ENCODE data around the gene SMIM28.

Gene SMIM28

DNA sequence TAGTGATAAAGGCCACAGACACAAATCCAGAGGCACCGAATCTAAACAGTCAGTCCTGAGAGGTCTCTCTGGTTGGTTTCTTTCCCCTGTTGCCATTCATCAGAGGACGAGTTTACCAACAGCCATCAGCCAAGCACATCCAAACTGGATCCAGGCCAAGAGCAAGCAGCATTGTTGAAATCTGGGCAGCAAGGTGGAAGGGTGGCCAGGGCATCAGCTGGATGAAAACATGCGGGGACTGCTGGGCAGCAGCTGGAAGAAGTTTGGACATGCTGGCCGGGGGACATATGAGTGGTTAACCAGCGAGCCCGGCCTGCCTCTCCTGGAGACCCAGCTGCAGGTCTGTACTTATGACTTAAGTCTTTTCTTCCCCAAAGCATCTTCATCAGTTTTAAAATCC, at the start of gene SMIM28:
TSS of gene SMIM28 (plus strand) at position 62 of the 400 bp plus-strand sequence. CDS start at position 230, 168 bp downstream.
- Mint-ChIP-seq H3K27ac (no peak within 1 kb of the TSS), H3K9me3 (no peaks in the 10 kb centered on the region), H3K36me3 (ENCODE audit: low read depth) (no peaks in the 10 kb centered on the region), H3K4me1 (ENCODE audit: low read depth) (no peaks in the 10 kb centered on the region), H3K27me3 (ENCODE audit: low read depth) (peaks cover 8% of the 10 kb centered on the region), H3K4me3 (no peak within 1 kb of the TSS)

DNA sequence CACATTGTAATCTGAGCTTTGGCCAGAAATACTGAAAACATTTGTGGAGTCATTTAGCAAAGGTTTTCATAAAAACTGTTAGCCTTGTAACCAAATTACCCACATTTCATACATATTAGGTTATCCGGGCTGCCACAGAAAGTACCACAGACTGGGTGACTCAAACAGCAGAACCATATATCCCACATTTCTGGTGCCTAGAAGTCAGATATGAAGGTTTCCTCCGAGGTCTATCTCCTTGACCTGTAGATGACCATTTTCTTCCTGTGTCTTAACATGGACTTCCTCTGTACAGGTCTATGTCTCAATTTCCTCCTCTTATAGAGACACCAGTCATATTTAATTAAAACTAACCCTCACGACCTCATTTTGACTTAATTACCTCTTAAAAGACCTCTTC, 49.5 kb upstream of the SMIM28 start:
- H3K36me3 Mint-ChIP-seq (ENCODE audit: low read depth) = no peaks in the 10 kb centered on the region
- no peaks in the 10 kb centered on the region for H3K4me1 Mint-ChIP-seq (ENCODE audit: low read depth)
- no peak overlapping the region for H3K27ac Mint-ChIP-seq
- no peak overlapping the region for H3K4me3 Mint-ChIP-seq
- peaks cover 2% of the 10 kb centered on the region for H3K27me3 Mint-ChIP-seq (ENCODE audit: low read depth)
- no peaks in the 10 kb centered on the region for H3K9me3 Mint-ChIP-seq

DNA sequence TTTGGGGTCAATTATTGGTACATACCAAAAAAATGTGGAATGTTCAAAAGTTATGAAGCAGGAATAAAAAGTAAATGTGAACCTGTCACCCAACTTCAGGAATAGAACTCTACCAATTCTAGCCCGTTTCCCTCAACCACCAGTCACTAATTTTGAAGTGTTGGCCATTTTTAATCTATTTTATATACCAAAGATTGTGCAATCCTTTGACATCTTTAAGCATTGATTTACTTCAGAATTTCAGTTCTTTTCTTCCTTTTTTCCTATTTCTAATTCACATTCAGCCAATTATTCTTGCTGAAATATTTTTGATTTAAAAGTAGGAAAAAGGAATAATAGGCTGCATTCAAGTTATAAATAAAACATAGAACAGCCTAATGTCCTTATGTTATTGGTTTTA, 46.9 kb upstream of the SMIM28 start:
- H3K4me3 Mint-ChIP-seq = no peak overlapping the region
- no peak overlapping the region for H3K27ac Mint-ChIP-seq
- H3K9me3 Mint-ChIP-seq = no peaks in the 10 kb centered on the region
- no peaks in the 10 kb centered on the region for H3K36me3 Mint-ChIP-seq (ENCODE audit: low read depth)
- no peaks in the 10 kb centered on the region for H3K4me1 Mint-ChIP-seq (ENCODE audit: low read depth)
- peaks cover 2% of the 10 kb centered on the region for H3K27me3 Mint-ChIP-seq (ENCODE audit: low read depth)

DNA sequence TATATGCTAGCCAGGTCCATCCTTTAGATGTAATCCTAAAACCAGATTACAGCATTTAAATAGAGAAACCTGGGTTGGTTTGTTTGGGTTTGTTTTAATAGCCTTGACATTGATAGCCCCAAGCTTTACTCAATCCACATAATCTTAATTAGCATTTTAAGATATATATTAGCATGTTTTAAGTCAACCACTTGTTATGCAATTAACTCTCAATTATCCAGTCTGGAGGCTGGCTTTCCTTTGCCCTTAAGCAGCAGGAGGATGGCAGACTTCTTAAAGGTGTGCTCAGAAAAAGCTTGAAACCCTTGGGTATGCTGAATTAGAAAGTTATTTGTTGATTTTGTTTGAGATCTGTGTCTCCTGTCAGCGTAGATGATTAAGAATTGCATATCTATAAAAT, 46.3 kb upstream of the SMIM28 start:
- Mint-ChIP-seq H3K27me3 (ENCODE audit: low read depth) (peaks cover 2% of the 10 kb centered on the region), H3K4me1 (ENCODE audit: low read depth) (no peaks in the 10 kb centered on the region), H3K9me3 (no peaks in the 10 kb centered on the region), H3K36me3 (ENCODE audit: low read depth) (no peaks in the 10 kb centered on the region), H3K27ac (no peak overlapping the region), H3K4me3 (no peak overlapping the region)

DNA sequence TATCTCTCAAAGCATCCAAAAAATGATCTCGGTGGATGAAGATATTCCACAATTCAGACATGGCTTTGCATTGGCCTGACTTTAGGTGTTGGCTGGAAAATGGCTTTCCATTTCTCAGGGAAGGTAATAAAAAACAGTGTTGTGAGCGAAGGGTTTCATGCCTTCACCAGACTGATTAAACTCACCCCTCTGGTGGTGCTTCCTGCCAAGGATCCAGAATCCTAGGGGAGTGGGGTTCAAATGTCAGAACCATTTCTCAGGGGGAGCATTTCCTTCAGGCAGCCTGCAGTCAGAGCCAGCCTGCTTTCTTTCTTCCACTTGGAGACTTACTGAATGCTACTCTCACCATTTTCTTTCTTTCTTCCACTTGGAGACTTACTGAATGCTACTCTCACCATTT, 45.7 kb upstream of the SMIM28 start:
- Mint-ChIP-seq H3K27me3 (ENCODE audit: low read depth) (peaks cover 2% of the 10 kb centered on the region), H3K4me3 (no peak overlapping the region), H3K36me3 (ENCODE audit: low read depth) (no peaks in the 10 kb centered on the region), H3K4me1 (ENCODE audit: low read depth) (no peaks in the 10 kb centered on the region), H3K9me3 (no peaks in the 10 kb centered on the region), H3K27ac (no peak overlapping the region)

DNA sequence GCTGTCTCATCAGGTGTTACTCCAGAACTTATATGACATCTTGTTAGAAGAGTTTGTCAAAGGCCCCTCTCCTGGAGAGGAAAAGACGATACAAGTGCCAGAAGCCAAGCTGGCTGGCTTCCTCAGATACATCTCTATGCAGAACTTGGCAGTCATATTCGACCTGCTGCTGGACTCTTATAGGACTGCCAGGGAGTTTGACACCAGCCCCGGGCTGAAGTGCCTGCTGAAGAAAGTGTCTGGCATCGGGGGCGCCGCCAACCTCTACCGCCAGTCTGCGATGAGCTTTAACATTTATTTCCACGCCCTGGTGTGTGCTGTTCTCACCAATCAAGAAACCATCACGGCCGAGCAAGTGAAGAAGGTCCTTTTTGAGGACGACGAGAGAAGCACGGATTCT, 43.7 kb upstream of the SMIM28 start:
- H3K36me3 Mint-ChIP-seq (ENCODE audit: low read depth) = no peaks in the 10 kb centered on the region
- peaks cover 2% of the 10 kb centered on the region for H3K27me3 Mint-ChIP-seq (ENCODE audit: low read depth)
- no peaks in the 10 kb centered on the region for H3K4me1 Mint-ChIP-seq (ENCODE audit: low read depth)
- no peak overlapping the region for H3K4me3 Mint-ChIP-seq
- H3K9me3 Mint-ChIP-seq = no peaks in the 10 kb centered on the region
- no peak overlapping the region for H3K27ac Mint-ChIP-seq

DNA sequence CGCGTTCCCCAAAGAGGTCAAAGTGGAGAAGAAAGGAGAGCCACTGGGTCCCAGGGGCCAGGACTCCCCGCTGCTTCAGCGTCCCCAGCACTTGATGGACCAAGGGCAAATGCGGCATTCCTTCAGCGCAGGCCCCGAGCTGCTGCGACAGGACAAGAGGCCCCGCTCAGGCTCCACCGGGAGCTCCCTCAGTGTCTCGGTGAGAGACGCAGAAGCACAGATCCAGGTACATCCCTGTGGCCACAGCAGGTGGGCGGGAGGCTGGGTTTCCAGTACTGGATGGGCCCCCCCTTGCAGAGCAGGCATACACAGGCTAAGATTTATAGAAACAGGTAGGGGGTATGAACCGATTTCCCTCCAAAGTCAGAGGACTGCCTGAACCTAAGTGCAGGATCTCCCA, 42.7 kb upstream of the SMIM28 start:
- Mint-ChIP-seq H3K4me3 (no peak overlapping the region), H3K36me3 (ENCODE audit: low read depth) (no peaks in the 10 kb centered on the region), H3K9me3 (no peaks in the 10 kb centered on the region), H3K27ac (no peak overlapping the region), H3K27me3 (ENCODE audit: low read depth) (no peaks in the 10 kb centered on the region), H3K4me1 (ENCODE audit: low read depth) (no peaks in the 10 kb centered on the region)

DNA sequence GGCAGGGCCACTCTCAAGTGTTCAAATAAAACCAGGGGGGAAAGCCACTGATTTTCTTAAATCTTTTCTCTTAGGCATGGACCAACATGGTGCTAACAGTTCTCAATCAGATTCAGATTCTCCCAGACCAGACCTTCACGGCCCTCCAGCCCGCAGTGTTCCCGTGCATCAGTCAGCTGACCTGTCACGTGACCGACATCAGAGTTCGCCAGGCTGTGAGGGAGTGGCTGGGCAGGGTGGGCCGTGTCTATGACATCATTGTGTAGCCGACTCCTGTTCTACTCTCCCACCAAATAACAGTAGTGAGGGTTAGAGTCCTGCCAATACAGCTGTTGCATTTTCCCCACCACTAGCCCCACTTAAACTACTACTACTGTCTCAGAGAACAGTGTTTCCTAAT, 41.5 kb upstream of the SMIM28 start:
- Mint-ChIP-seq H3K27me3 (ENCODE audit: low read depth) (peaks cover 6% of the 10 kb centered on the region), H3K36me3 (ENCODE audit: low read depth) (no peaks in the 10 kb centered on the region), H3K9me3 (no peaks in the 10 kb centered on the region), H3K27ac (no peak overlapping the region), H3K4me3 (no peak overlapping the region), H3K4me1 (ENCODE audit: low read depth) (no peaks in the 10 kb centered on the region)

DNA sequence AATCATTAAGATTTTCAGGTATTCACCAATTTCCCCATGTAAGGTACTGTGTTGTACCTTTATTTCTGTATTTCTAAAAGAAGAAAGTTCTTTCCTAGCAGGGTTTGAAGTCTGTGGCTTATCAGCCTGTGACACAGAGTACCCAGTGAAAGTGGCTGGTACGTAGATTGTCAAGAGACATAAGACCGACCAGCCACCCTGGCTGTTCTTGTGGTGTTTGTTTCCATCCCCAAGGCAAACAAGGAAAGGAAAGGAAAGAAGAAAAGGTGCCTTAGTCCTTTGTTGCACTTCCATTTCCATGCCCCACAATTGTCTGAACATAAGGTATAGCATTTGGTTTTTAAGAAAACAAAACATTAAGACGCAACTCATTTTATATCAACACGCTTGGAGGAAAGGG, 40.6 kb upstream of the SMIM28 start:
- Mint-ChIP-seq H3K27me3 (ENCODE audit: low read depth) (peaks cover 12% of the 10 kb centered on the region), H3K4me3 (no peak overlapping the region), H3K36me3 (ENCODE audit: low read depth) (no peaks in the 10 kb centered on the region), H3K4me1 (ENCODE audit: low read depth) (no peaks in the 10 kb centered on the region), H3K27ac (no peak overlapping the region), H3K9me3 (no peaks in the 10 kb centered on the region)

DNA sequence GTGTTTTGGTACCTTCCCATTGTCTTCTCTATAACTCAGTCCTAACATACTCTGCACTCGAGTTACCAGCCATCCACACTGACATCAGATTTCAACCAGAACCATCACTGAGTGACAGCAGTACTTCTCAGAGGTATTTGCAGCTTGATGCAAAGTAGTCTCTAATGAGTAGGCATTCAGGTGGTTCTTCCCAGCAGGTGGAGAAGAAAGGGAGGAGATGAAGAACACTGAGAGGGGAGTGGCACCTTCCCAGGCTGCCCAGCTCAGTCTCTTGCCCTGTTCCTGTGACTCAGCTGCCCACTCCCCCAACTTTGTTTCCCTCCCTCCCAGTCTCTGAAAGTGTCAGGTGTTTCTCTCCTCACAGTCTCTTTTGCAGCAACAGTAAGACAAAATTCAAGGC, 38.7 kb upstream of the SMIM28 start:
- H3K27me3 Mint-ChIP-seq (ENCODE audit: low read depth) = peaks cover 23% of the 10 kb centered on the region
- no peaks in the 10 kb centered on the region for H3K36me3 Mint-ChIP-seq (ENCODE audit: low read depth)
- no peak overlapping the region for H3K4me3 Mint-ChIP-seq

DNA sequence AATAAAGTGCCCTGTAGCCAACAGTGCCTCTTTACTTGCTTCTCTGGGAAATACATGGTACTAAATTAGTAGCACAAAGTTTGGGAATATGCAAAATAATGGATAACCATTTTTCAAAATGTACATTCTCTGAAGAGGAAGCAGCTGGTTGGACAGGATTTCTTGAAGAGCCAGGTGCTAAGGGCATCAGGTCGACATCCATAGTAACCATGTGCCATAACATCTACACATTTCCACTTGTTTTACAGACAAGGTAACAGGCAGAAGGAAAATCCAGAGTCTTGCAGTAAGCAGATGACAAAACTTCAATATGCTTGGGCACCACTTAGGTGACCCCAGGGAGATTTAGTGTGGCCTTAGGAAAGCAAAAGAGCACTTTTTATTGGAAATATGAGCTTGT, 36.5 kb upstream of the SMIM28 start:
- Mint-ChIP-seq H3K4me3 (no peak overlapping the region), H3K27ac (no peak overlapping the region), H3K4me1 (ENCODE audit: low read depth) (no peaks in the 10 kb centered on the region), H3K9me3 (no peaks in the 10 kb centered on the region), H3K27me3 (ENCODE audit: low read depth) (peaks cover 26% of the 10 kb centered on the region), H3K36me3 (ENCODE audit: low read depth) (no peaks in the 10 kb centered on the region)

More for the DNA sequence above, 38.7 kb upstream of the SMIM28 start:
- no peak overlapping the region for H3K27ac Mint-ChIP-seq
- no peaks in the 10 kb centered on the region for H3K4me1 Mint-ChIP-seq (ENCODE audit: low read depth)
- H3K9me3 Mint-ChIP-seq = no peaks in the 10 kb centered on the region

DNA sequence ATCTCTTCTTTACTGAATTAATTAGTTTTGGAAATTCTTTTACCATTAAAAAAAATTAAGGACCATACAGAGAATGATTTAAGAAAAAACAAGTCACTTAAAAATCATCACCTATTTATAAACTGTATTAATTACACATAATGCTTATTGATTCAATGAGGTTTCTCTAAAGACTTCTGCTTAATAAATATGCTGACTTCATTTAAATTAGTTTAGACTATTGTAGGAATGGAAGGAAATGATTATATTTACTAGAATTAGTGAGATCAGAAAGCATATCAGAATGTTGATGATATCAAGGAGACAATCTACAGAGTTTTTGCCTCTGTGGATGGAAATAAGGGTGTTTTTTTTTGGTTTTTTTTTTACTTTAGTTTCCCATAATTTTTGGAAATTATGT, 34.6 kb upstream of the SMIM28 start:
- Mint-ChIP-seq H3K4me1 (ENCODE audit: low read depth) (no peaks in the 10 kb centered on the region), H3K9me3 (no peaks in the 10 kb centered on the region), H3K36me3 (ENCODE audit: low read depth) (no peaks in the 10 kb centered on the region), H3K4me3 (no peak overlapping the region), H3K27ac (no peak overlapping the region), H3K27me3 (ENCODE audit: low read depth) (peaks cover 33% of the 10 kb centered on the region)

DNA sequence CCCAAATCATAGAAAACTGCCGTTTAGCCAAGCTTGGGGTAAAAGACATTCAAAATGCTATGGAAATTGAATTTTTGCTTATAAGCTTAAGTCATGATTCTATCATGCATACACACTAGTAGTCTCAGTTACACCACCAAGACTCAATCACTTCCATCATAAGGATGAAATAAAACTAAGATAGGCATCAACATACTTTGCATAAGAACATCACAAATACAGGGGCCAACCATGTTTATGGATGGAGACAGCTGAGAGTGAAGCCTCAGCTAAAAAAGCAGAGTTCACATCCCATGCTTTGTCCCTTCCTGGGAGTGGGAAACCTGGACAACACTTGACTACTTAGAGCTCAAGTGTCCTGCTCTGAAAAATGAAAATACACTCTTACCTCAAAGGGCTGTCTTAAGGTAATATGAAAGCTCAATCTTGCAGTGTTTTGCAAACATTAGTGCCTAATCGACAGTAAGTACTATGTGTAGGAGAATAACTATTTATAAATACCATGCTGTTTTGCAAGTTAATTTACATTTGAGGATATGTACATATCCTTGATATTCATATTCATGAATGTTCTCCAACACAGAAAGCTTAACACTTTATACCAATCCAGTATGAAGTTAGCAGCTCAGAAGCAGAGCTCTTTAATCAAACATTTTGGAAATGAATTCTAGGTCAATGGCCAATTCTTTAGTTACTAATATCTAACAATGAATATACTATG, 32.0 kb upstream of the SMIM28 start:
- no peaks in the 10 kb centered on the region for H3K4me1 Mint-ChIP-seq (ENCODE audit: low read depth)
- H3K27me3 Mint-ChIP-seq (ENCODE audit: low read depth) = peaks cover 38% of the 10 kb centered on the region
- no peak overlapping the region for H3K27ac Mint-ChIP-seq
- H3K9me3 Mint-ChIP-seq = no peaks in the 10 kb centered on the region
- H3K4me3 Mint-ChIP-seq = no peak overlapping the region
- H3K36me3 Mint-ChIP-seq (ENCODE audit: low read depth) = no peaks in the 10 kb centered on the region

DNA sequence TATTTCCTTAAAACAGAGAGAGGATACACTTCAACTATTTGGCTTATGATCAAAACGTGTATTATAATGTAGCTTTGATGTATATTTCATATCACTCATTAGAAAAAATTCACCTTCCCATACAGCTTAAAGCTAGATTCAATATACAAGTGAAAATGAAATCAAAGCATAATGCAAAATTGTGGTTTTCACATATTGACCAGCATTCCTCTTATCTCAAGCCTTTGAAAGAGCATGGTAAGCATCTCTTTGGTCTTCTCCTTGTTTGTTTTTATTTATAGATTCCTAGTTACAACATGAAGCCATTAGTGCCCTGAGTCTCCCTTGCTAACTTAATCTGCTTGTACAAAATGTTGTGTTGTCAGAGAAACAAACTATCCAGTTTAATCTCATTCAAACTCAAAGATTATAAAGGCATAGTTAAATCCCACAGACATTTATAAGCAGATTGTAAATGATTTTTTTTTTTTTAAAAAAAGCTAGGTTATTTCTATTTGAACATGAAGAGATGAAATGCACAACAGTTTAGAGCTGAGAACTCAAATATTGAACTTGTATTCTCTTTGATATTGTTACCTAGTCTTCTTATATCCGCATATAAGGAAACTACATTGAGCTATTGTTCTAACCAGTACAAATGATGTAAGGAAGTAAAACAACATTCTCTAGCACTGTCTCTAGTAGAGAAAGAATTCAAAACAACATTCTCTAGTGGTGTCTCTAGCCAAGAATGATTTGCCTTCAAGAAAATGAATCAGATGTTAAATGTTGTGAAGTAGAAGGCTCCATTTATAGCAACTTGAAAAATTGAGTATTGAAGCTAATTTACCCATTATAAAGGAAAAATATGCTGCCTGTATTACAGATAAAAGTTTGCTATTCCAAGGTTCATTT, 31.2 kb upstream of the SMIM28 start:
- no peak overlapping the region for H3K27ac Mint-ChIP-seq

DNA sequence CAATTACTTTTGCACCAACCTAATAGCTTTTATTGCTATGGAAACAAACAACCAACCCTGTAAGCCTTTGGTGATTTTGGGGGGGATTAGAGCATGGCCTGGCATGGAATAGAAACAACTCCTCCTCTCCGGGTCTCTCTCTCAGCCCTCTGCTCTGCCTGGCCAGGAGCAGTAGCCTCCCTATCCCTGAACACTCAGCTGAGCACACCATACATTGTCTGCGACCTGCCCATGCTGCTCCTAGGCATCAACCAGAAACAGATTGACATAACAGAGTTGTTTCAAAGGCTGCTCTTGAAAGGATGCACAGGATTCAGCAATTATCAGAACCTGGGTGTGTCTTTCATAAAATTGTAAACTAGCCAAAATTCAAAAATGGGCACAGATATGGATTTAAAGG, 29.8 kb upstream of the SMIM28 start:
- no peak overlapping the region for H3K27ac Mint-ChIP-seq
- H3K27me3 Mint-ChIP-seq (ENCODE audit: low read depth) = peaks cover 22% of the 10 kb centered on the region
- no peaks in the 10 kb centered on the region for H3K9me3 Mint-ChIP-seq
- no peak overlapping the region for H3K4me3 Mint-ChIP-seq
- no peaks in the 10 kb centered on the region for H3K36me3 Mint-ChIP-seq (ENCODE audit: low read depth)
- H3K4me1 Mint-ChIP-seq (ENCODE audit: low read depth) = no peaks in the 10 kb centered on the region

More for the DNA sequence above, 31.2 kb upstream of the SMIM28 start:
- H3K4me3 Mint-ChIP-seq = no peak overlapping the region
- no peaks in the 10 kb centered on the region for H3K36me3 Mint-ChIP-seq (ENCODE audit: low read depth)
- no peaks in the 10 kb centered on the region for H3K4me1 Mint-ChIP-seq (ENCODE audit: low read depth)
- no peaks in the 10 kb centered on the region for H3K9me3 Mint-ChIP-seq
- peaks cover 32% of the 10 kb centered on the region for H3K27me3 Mint-ChIP-seq (ENCODE audit: low read depth)
